K562 (cell line): Measurements from ENCODE around the gene PPRC1. TPM values are rescaled to one million over a fixed set of nuclear protein-coding genes. Genes with fewer than 3 reads are reported as not detected.

Source experiments
- CAMTA2 ChIP-seq: fragments of 250-450 bp; sonication (Bioruptor Pico); conservative IDR thresholded peaks from 2 replicates; pipeline ENCODE4 v1.5.1; 2022
- CREB1 ChIP-seq, 2 experiments: sonication (generic) in 1 of 2; formaldehyde crosslinking in 1 of 2; IDR thresholded peaks; 2 replicates each; pipeline versions ENCODE4 v1.6.1 to v1.8.0; 2012 to 2022; ENCODE audit warnings: inconsistent platforms in 1 of 2, mild to moderate bottlenecking in 1 of 2, missing genetic modification reagents in 1 of 2, moderate library complexity in 1 of 2
- RBM22 ChIP-seq: fragments of 200-400 bp; formaldehyde crosslinking; IDR thresholded peaks from 2 replicates; pipeline ENCODE4 v1.6.1; 2018; ENCODE audit warnings: low read length, low read depth; ENCODE audit not compliant: poor library complexity, severe bottlenecking
- SAP30 ChIP-seq: fragments of 200-600 bp; sonication (generic); IDR thresholded peaks from 2 replicates; pipeline ENCODE4 v1.6.1; 2012; ENCODE audit warnings: borderline replicate concordance, low read depth, mild to moderate bottlenecking, moderate library complexity, low read length, control low read depth, inconsistent platforms; ENCODE audit not compliant: insufficient read depth, poor library complexity, severe bottlenecking
- SMAD1 ChIP-seq: fragments of 150-350 bp; IDR thresholded peaks from 2 replicates; pipeline ENCODE4 v1.6.1; 2014; ENCODE audit warnings: low read length, low read depth; ENCODE audit not compliant: partially characterized antibody
- SMARCC2 ChIP-seq: fragments of 450-650 bp; IDR thresholded peaks from 2 replicates; pipeline ENCODE4 v1.6.1; 2017; ENCODE audit warnings: antibody characterized with exemption, moderate library complexity, mild to moderate bottlenecking, low read depth
- SRSF1 ChIP-seq: fragments of 200-400 bp; formaldehyde crosslinking; IDR thresholded peaks from 2 replicates; pipeline ENCODE4 v1.6.1; 2017; ENCODE audit warnings: mild to moderate bottlenecking, low read depth, low read length, moderate library complexity
- TCF7L2 ChIP-seq: fragments of 150-350 bp; IDR thresholded peaks from 2 replicates; pipeline ENCODE4 v1.6.1; 2016; ENCODE audit warnings: low read depth, mild to moderate bottlenecking, low read length, moderate library complexity
- ZBTB7A ChIP-seq: IDR thresholded peaks from 2 replicates; pipeline ENCODE4 v1.6.1; 2011; ENCODE audit warnings: low read depth, mild to moderate bottlenecking, low read length, moderate library complexity, borderline replicate concordance; ENCODE audit not compliant: control insufficient read depth
- ZNF263 ChIP-seq: sonication (generic); formaldehyde crosslinking; IDR thresholded peaks from 2 replicates; pipeline ENCODE4 v1.8.0; 2022; ENCODE audit warnings: mild to moderate bottlenecking, missing genetic modification reagents, borderline replicate concordance
- polyA plus RNA-seq, 8 experiments: library from polyadenylated mRNA; depleted of rRNA in 4 of 8; stranded (reverse) in 5 of 8; unstranded in 3 of 8; fragments of >200 nt; fragmentation: Nextera tagmentation in 2 of 8; fragmentation: Illumina TruSeq in 1 of 8; extraction: Ambion mirVana in 2 of 8; extraction: Trizol in 1 of 8; gene quantifications; 2 replicates each; pipeline versions ENCODE4 v1.2.1 to v1.2.3, GENCODE V29; 2011 to 2014; ENCODE audit warnings: inconsistent platforms in 1 of 8, missing spikeins in 1 of 8
- total RNA-seq, 7 experiments: library from RNA; depleted of rRNA in 6 of 7; stranded (reverse); fragments of >200 nt in 6 of 7; fragmentation: Illumina TruSeq in 2 of 7; extraction: Trizol in 2 of 7; gene quantifications; 2 replicates each; pipeline versions ENCODE4 v1.2.1 to v1.2.3, GENCODE V29; 2011 to 2021; ENCODE audit warnings: low replicate concordance in 1 of 7
- TF ChIP-seq, protein P1 (sequence below): fragments of 250-450 bp; sonication (Bioruptor Pico); IDR thresholded peaks from 2 replicates; pipeline ENCODE4 v1.5.0; 2022; ENCODE audit warnings: mild to moderate bottlenecking
- TF ChIP-seq, protein P2 (sequence below): sonication (generic); formaldehyde crosslinking; IDR thresholded peaks from 2 replicates; pipeline ENCODE4 v1.8.1; 2022; ENCODE audit warnings: missing genetic modification reagents
- TF ChIP-seq, protein P3 (sequence below), 2 experiments: fragments of 450-650 bp; IDR thresholded peaks; 2 replicates each; pipeline ENCODE4 v1.6.1; 2016
- TF ChIP-seq, protein P4 (sequence below): fragments of 150-350 bp; IDR thresholded peaks from 2 replicates; pipeline ENCODE4 v1.6.1; 2014; ENCODE audit warnings: low read depth, mild to moderate bottlenecking, low read length, borderline replicate concordance

The PPRC1 gene
- total and polyA plus RNA-seq, 9 of the 15 experiments (the other 6 are each of a cell fraction or from before 2014, with no cell fraction given) = 8.5 to 47.1 (median 16.2) TPM

- TF ChIP-seq RBM22 (peak; percentile 37), SMAD1 (peak; percentile 17), ZNF263 (CRISPR knock-in tag) (0 out of 2 replicates have a peak, but pooled peaks have one; percentile 43), SAP30 (peak; percentile 28), SMARCC2 (no peak), ZBTB7A (peak; percentile 57; the same call in 1 of the 2 replicates), SRSF1 (no peak), CREB1 (IDR thresholded peaks at IDR 0.05) (peak; percentile 79), CREB1 (CRISPR knock-in tag; IDR thresholded peaks at IDR 0.05) (peak; percentile 69), TCF7L2 (no peak), CAMTA2 (CRISPR knock-in tag) (no peak)
- TF ChIP-seq, protein P1, sequence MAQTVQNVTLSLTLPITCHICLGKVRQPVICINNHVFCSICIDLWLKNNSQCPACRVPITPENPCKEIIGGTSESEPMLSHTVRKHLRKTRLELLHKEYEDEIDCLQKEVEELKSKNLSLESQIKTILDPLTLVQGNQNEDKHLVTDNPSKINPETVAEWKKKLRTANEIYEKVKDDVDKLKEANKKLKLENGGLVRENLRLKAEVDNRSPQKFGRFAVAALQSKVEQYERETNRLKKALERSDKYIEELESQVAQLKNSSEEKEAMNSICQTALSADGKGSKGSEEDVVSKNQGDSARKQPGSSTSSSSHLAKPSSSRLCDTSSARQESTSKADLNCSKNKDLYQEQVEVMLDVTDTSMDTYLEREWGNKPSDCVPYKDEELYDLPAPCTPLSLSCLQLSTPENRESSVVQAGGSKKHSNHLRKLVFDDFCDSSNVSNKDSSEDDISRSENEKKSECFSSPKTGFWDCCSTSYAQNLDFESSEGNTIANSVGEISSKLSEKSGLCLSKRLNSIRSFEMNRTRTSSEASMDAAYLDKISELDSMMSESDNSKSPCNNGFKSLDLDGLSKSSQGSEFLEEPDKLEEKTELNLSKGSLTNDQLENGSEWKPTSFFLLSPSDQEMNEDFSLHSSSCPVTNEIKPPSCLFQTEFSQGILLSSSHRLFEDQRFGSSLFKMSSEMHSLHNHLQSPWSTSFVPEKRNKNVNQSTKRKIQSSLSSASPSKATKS (CRISPR knock-in tag) = no peak
- TF ChIP-seq, protein P2, sequence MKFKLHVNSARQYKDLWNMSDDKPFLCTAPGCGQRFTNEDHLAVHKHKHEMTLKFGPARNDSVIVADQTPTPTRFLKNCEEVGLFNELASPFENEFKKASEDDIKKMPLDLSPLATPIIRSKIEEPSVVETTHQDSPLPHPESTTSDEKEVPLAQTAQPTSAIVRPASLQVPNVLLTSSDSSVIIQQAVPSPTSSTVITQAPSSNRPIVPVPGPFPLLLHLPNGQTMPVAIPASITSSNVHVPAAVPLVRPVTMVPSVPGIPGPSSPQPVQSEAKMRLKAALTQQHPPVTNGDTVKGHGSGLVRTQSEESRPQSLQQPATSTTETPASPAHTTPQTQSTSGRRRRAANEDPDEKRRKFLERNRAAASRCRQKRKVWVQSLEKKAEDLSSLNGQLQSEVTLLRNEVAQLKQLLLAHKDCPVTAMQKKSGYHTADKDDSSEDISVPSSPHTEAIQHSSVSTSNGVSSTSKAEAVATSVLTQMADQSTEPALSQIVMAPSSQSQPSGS (CRISPR knock-in tag) = no peak
- TF ChIP-seq, protein P3, sequence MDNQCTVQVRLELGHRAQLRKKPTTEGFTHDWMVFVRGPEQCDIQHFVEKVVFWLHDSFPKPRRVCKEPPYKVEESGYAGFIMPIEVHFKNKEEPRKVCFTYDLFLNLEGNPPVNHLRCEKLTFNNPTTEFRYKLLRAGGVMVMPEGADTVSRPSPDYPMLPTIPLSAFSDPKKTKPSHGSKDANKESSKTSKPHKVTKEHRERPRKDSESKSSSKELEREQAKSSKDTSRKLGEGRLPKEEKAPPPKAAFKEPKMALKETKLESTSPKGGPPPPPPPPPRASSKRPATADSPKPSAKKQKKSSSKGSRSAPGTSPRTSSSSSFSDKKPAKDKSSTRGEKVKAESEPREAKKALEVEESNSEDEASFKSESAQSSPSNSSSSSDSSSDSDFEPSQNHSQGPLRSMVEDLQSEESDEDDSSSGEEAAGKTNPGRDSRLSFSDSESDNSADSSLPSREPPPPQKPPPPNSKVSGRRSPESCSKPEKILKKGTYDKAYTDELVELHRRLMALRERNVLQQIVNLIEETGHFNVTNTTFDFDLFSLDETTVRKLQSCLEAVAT (IDR thresholded peaks at IDR 0.05) = no peak
- TF ChIP-seq, protein P4, sequence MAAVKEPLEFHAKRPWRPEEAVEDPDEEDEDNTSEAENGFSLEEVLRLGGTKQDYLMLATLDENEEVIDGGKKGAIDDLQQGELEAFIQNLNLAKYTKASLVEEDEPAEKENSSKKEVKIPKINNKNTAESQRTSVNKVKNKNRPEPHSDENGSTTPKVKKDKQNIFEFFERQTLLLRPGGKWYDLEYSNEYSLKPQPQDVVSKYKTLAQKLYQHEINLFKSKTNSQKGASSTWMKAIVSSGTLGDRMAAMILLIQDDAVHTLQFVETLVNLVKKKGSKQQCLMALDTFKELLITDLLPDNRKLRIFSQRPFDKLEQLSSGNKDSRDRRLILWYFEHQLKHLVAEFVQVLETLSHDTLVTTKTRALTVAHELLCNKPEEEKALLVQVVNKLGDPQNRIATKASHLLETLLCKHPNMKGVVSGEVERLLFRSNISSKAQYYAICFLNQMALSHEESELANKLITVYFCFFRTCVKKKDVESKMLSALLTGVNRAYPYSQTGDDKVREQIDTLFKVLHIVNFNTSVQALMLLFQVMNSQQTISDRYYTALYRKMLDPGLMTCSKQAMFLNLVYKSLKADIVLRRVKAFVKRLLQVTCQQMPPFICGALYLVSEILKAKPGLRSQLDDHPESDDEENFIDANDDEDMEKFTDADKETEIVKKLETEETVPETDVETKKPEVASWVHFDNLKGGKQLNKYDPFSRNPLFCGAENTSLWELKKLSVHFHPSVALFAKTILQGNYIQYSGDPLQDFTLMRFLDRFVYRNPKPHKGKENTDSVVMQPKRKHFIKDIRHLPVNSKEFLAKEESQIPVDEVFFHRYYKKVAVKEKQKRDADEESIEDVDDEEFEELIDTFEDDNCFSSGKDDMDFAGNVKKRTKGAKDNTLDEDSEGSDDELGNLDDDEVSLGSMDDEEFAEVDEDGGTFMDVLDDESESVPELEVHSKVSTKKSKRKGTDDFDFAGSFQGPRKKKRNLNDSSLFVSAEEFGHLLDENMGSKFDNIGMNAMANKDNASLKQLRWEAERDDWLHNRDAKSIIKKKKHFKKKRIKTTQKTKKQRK = no peak
Measured at GRCh38 chr10:102120142-102120990, 12.5 kb upstream of the PPRC1 start, which contains the start of gene LDB1 (continued).
